DOHH2 (cell line): ENCODE data around the gene GNL1.
"Not testable (repeated sequence)": the region's sequence is repeated elsewhere in the genome, so short reads cannot be mapped to it uniquely, and the experiment has no call there.

ENCODE experiments used
- H3F3A ChIP-seq: fragments of 200-600 bp; sonication (generic), shearing (Covaris generic); 2 replicates; pipeline ENCODE4 v1.6.0; 2016; ENCODE audit warnings: antibody characterized with exemption, mild to moderate bottlenecking; ENCODE audit not compliant: control insufficient read depth, insufficient read depth
- H3K27ac ChIP-seq: fragments of 200-600 bp; sonication (generic); 2 replicates; pipeline ENCODE4 v1.5.1; 2014; ENCODE audit warnings: low read depth, mild to moderate bottlenecking, low read length, moderate library complexity
- H3K27me3 ChIP-seq: fragments of 200-600 bp; sonication (generic); 2 replicates; pipeline ENCODE4 v1.6.1; 2014; ENCODE audit warnings: mild to moderate bottlenecking, low read length, mixed read lengths; ENCODE audit not compliant: control insufficient read depth
- H3K36me3 ChIP-seq: fragments of 200-600 bp; sonication (generic); 2 replicates; pipeline ENCODE4 v1.6.1; 2014; ENCODE audit warnings: mild to moderate bottlenecking, low read length, moderate library complexity, mixed read lengths; ENCODE audit not compliant: control insufficient read depth
- H3K4me1 ChIP-seq: fragments of 200-600 bp; sonication (generic); 2 replicates; pipeline ENCODE4 v1.6.1; 2014; ENCODE audit warnings: mild to moderate bottlenecking, low read length, mixed read lengths; ENCODE audit not compliant: control insufficient read depth
- H3K4me2 ChIP-seq: fragments of 200-600 bp; sonication (generic); 2 replicates; pipeline ENCODE4 v1.6.0; 2014; ENCODE audit warnings: mild to moderate bottlenecking, low read length, moderate library complexity
- H3K4me3 ChIP-seq: fragments of 200-600 bp; sonication (generic); 2 replicates; pipeline ENCODE4 v1.5.1; 2014; ENCODE audit warnings: mild to moderate bottlenecking, low read length, mixed read lengths
- H3K79me2 ChIP-seq: fragments of 200-600 bp; sonication (generic); 2 replicates; pipeline ENCODE4 v1.6.1; 2014; ENCODE audit warnings: mild to moderate bottlenecking, low read length, mixed read lengths; ENCODE audit not compliant: control insufficient read depth
- H3K9me2 ChIP-seq: fragments of 200-600 bp; sonication (generic); replicated peaks from 2 replicates; pipeline ENCODE4 v1.6.1; 2014; ENCODE audit warnings: mild to moderate bottlenecking, low read length, mixed read lengths; ENCODE audit not compliant: control insufficient read depth
- H3K9me3 ChIP-seq: fragments of 200-600 bp; sonication (generic); 2 replicates; pipeline ENCODE4 v1.6.1; 2014; ENCODE audit warnings: antibody characterized with exemption, low read length, mixed read lengths; ENCODE audit not compliant: control insufficient read depth, insufficient read depth
- H4K20me1 ChIP-seq: fragments of 200-600 bp; sonication (generic); 2 replicates; pipeline ENCODE4 v1.6.0; 2014; ENCODE audit warnings: low read depth, mild to moderate bottlenecking, antibody characterized with exemption, low read length, moderate library complexity; ENCODE audit not compliant: control insufficient read depth, insufficient read depth
- CTCF ChIP-seq: fragments of 200-600 bp; sonication (generic); IDR thresholded peaks from one replicate; pipeline ENCODE4 v1.5.1; 2014; ENCODE audit warnings: antibody characterized with exemption, mild to moderate bottlenecking, low read depth, low read length; ENCODE audit not compliant: poor library complexity, severe bottlenecking
- EZH2phosphoT487 ChIP-seq: fragments of 200-600 bp; sonication (generic); IDR thresholded peaks from 2 replicates; pipeline ENCODE4 v1.6.1; 2017; ENCODE audit warnings: borderline replicate concordance, mild to moderate bottlenecking, antibody characterized with exemption, low read length, moderate library complexity, mixed read lengths

Gene GNL1

DNA sequence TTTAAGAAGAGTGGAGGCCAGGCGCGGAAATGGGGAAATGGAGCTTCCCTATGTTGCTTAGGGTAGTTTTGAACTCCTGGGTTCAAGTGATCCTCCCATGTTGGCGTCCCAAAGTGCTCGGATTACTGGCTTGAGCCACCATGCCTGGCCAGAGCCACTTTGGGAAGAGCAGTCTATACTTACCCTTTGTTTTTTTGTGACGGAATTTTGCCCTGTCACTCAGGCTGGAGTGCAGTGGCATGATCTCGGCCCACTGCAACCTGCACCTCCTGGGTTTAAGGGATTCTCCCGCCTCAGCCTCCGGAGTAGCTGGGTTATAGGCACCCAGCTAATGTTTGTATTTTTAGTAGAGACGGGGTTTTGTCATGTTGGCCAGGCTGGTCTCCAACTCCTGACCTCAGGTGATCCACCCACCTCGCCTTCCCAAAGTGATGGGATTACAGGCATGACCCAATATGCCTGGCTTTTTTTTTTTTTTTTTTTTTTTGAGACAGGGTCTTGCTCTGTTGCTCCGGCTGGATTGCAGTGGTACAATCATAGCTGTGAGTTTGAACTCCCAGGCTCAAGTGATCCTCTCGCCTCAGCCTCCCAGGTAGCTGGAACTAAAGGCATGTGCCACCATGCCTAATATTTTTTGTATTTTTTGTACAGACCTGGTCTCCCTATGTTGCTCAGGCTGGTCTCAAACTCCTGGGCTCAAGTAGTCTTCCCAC, 42.8 kb upstream of the GNL1 start:
- peaks cover 28% of the 10 kb centered on the region for H3F3A ChIP-seq

GRCh38 chr6:30597315-30598144, 41.2 kb upstream of the GNL1 start:
- H3K27me3 ChIP-seq, H4K20me1 ChIP-seq, H3K4me2 ChIP-seq, H3K4me1 ChIP-seq, H3K9me2 ChIP-seq, H3K4me3 ChIP-seq, H3K27ac ChIP-seq, H3K9me3 ChIP-seq: not testable (repeated sequence)
- Histone ChIP-seq H3K79me2 (peaks cover 11% of the 10 kb centered on the region), H3F3A (peaks cover 28% of the 10 kb centered on the region), H3K36me3 (peaks cover 56% of the 10 kb centered on the region)
- peak; percentile 86 for TF ChIP-seq CTCF

More for the DNA sequence above, 42.8 kb upstream of the GNL1 start:
- H3K27ac ChIP-seq, result no peak overlapping the region
- no peaks in the 10 kb centered on the region for H3K4me1 ChIP-seq
- no peak overlapping the region for H3K4me3 ChIP-seq
- H3K79me2 ChIP-seq, result peaks cover 6% of the 10 kb centered on the region; the same call in 1 of the 2 replicates
- H3K36me3 ChIP-seq, result peaks cover 67% of the 10 kb centered on the region
- no peak overlapping the region for H3K4me2 ChIP-seq
- no peaks in the 10 kb centered on the region; the same call in 1 of the 2 replicates for H4K20me1 ChIP-seq
- H3K9me3 ChIP-seq, result no peaks in the 10 kb centered on the region
- no peak for TF ChIP-seq EZH2phosphoT487
- TF ChIP-seq CTCF, result no peak
- no peaks in the 10 kb centered on the region for H3K9me2 ChIP-seq
- no peaks in the 10 kb centered on the region for H3K27me3 ChIP-seq

DNA sequence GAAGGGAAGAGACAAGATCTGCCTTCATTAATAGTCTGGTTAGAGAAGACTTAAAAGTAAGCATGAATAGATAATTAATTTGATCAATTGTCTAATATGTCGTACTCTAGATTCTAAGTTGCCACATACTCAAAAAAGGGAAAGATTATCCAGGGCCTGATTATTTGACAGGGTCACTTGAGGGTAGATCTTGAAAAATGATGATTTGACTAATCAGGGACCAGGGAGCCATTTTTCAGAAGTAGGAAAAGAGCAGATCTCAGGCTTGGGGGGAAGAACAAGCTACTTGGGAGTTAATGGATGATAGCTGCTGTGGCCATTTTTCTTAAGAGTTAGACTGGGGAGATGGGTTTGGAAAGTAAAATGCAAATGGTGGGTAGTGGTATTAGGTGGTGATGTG, 36.0 kb upstream of the GNL1 start:
- Histone ChIP-seq H3K9me2 (no peaks in the 10 kb centered on the region), H4K20me1 (no peaks in the 10 kb centered on the region; the same call in 1 of the 2 replicates), H3K27ac (no peak overlapping the region), H3K36me3 (peaks cover 71% of the 10 kb centered on the region), H3K79me2 (peaks cover 41% of the 10 kb centered on the region), H3K27me3 (no peaks in the 10 kb centered on the region), H3K4me2 (no peak overlapping the region), H3K4me3 (no peak overlapping the region), H3F3A (peaks cover 9% of the 10 kb centered on the region; the same call in 1 of the 2 replicates), H3K4me1 (no peaks in the 10 kb centered on the region), H3K9me3 (no peaks in the 10 kb centered on the region)
- TF ChIP-seq CTCF (no peak), EZH2phosphoT487 (no peak)
